Esophagus (tissue), 2 donors: ENCODE results near the gene GSAP. TPM values are rescaled to one million over a fixed set of nuclear protein-coding genes. Genes with fewer than 3 reads are reported as not detected.
"Not testable (repeated sequence)": the region's sequence is repeated elsewhere in the genome, so short reads cannot be mapped to it uniquely, and the experiment has no call there.

ENCODE experiments used
- H3K27ac ChIP-seq, 2 donors: one replicate each; pipeline ENCODE4 v1.5.1; 2013; ENCODE audit warnings: low read depth in 2 of 2, mild to moderate bottlenecking in 2 of 2, inconsistent platforms in 1 of 2, low read length in 1 of 2, moderate library complexity in 1 of 2
- H3K27me3 ChIP-seq, 2 donors: one replicate each; pipeline ENCODE4 v1.6.1; 2013; ENCODE audit warnings: low read length in 2 of 2, control low read depth in 1 of 2, mild to moderate bottlenecking in 1 of 2; ENCODE audit not compliant: insufficient read depth in 2 of 2, control insufficient read depth in 1 of 2
- H3K36me3 ChIP-seq, 2 donors: one replicate each; pipeline ENCODE4 v1.6.1; 2013; ENCODE audit warnings: low read length in 1 of 2; ENCODE audit not compliant: control insufficient read depth in 2 of 2, insufficient read depth in 2 of 2
- H3K4me1 ChIP-seq, 2 donors: one replicate each; pipeline ENCODE4 v1.6.1; 2013; ENCODE audit warnings: low read length in 1 of 2; ENCODE audit not compliant: control insufficient read depth in 2 of 2, insufficient read depth in 2 of 2
- H3K4me3 ChIP-seq, 2 donors: one replicate each; pipeline ENCODE4 v1.5.1; 2013; ENCODE audit warnings: low read length in 2 of 2, mild to moderate bottlenecking in 2 of 2, low read depth in 1 of 2, moderate library complexity in 1 of 2
- H3K9me3 ChIP-seq, 2 donors: one replicate each; pipeline ENCODE4 v1.6.1; 2013; ENCODE audit warnings: mild to moderate bottlenecking in 2 of 2, low read depth in 1 of 2, low read length in 1 of 2, moderate library complexity in 1 of 2; ENCODE audit not compliant: control insufficient read depth in 2 of 2, insufficient read depth in 1 of 2
- WGBS, 2 donors: extraction: QIAGEN DNeasy Blood & Tissue Kit; methylation state at CpG; one replicate each; pipeline ENCODE4 v1.1.7; 2013; 5-methylcytosine and 5-hydroxymethylcytosine counted together
- polyA plus RNA-seq, 2 donors: library from polyadenylated mRNA; stranded (reverse); fragments of 200-250 nt; gene quantifications; one replicate each; pipeline ENCODE4 v1.2.3, GENCODE V29; 2013
- donor health status: healthy with polysubstance abuse.
- donor health status: Bipolar disorder and iron deficiency.

Gene GSAP
- polyA plus RNA-seq, 2 donors, result 4.4 to 13.8 TPM

DNA sequence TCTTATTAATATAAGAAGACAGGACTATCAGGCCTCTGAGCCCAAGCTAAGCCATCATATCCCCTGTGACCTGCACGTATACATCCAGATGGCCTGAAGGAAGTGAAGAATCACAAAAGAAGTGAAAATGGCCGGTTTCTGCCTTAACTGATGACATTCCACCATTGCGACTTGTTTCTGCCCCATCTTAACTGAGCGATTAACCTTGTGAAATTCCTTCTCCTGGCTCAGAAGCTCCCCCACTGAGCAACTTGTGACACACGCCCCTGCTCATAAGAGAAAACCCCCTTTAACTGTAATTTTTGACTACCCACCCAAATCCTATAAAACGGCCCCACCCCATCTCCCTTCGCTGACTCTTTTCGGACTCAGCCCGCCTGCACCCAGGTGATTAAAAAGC is 70.7 kb downstream of the GSAP start:
- WGBS, 2 donors, result 94 to 96% methylated on average over 9 of the region's 9 CpGs
- H3K4me3 ChIP-seq, H3K27ac ChIP-seq, H3K9me3 ChIP-seq, H3K4me1 ChIP-seq, H3K36me3 ChIP-seq, H3K27me3 ChIP-seq: not testable (repeated sequence)

DNA sequence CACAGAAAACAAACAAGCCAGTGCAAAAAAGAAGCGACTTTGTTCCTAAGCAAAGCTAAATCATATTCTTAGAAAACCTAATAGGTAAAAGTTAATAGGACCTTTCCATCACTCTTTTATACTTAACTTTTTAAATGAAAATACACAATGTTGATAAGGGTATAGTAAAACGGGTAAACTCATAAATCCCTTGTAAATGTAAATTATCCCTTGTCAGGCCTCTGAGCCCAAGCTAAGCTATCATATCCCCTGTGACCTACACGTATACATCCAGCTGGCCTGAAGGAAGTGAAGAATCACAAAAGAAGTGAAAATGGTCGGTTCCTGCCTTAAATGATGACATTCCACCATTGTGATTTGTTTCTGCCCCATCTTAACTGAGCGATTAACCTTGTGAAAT is 76.4 kb downstream of the GSAP start:
- Histone ChIP-seq H3K27ac (no peak overlapping the region), H3K9me3 (no peaks in the 10 kb centered on the region), H3K4me3 (no peak overlapping the region), H3K27me3 (no peaks in the 10 kb centered on the region), H3K36me3 (peaks cover 0 to 3% of the 10 kb centered on the region in 2 donors), H3K4me1 (peaks cover 0 to 6% of the 10 kb centered on the region in 2 donors)
- WGBS, 2 donors, result 81 to 83% methylated on average over 5 of the region's 5 CpGs

DNA sequence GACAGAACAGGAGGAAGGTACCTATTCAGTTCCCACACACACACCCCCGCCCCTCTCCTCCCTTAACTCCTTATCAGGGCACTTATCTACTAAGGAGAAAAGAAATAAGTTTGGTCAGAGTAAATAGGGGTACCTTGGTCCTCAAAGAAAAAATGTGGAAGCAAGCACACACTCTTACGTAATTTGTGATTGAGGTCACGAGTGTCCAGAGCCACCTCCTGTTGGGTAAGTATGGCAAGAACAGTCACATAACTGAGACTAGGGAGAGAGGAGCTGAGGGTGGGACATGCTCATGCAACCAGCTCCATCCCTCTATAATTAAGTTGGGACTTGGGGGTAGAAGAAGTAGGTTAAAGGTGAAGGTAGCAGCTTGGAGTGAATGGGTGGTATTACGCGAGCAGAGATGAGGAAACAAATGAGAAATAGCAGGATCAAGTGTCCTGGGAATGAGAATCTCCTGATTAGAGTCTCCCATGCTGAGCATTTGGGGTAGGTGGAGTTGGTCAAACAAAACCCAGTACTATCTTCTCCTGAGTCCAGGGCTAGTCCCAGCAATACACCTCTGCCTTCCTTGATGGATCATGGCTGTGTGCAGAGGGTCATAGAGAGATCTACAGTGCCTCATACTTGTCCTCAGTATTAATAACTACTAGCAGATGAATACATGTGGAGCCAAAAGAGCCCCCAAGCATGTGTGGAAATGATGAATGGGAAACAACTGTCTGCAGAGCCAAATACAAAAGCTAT is 77.1 kb downstream of the GSAP start:
- no peaks in the 10 kb centered on the region for H3K9me3 ChIP-seq
- no peak overlapping the region for H3K27ac ChIP-seq
- WGBS, 2 donors, result 81 to 85% methylated on average over 5 of the region's 5 CpGs
- no peak overlapping the region for H3K4me3 ChIP-seq
- H3K36me3 ChIP-seq, result peaks cover 0 to 3% of the 10 kb centered on the region in 2 donors
- H3K27me3 ChIP-seq, result no peaks in the 10 kb centered on the region
- peaks cover 0 to 6% of the 10 kb centered on the region in 2 donors for H3K4me1 ChIP-seq

DNA sequence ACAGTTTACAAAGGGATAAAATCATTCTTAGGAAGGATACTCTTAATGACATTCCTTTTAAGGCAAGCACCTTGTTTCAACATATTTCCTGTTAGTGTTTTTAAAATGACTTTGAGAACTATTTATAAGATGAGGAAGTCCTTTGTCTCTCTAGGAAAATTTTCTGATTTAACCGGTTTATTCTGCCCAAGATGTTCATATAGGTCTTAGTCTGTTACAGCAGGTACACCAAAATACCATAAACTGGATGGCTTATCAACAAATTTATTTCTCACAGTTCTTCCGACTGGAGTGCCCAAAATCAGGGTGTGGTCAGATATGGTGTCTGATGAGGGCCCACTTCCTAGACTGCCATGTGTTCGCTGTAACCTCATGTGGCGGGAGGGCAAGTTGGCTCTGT is 77.9 kb downstream of the GSAP start:
- 74 to 82% methylated on average over 4 of the region's 4 CpGs for WGBS, 2 donors
- no peak overlapping the region for H3K27ac ChIP-seq

DNA sequence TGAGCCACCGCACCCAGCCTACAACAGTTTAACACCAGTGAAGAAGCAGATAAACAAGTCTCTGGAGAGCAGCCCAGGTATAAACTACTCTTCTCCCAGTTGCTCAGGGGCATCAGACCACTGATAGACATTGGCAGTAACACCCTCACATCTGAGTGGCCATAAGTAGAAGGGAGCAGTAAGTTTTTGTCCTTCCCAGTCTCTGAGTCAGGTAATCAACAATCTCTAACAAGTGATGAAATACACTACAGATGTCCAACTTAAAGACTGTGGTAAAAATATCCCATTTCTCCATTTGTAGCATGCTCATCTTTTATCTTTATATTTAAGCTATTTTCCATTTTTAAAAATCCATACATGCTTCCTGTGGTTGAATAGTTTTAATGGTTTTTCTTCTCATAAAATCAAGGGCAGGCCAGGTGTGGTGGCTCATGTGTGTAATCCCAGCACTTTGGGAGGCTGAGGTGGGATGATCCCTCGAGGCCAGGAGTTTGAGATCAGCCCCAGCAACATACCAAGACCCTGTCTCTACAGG is 78.6 kb downstream of the GSAP start:
- no peak overlapping the region for H3K4me3 ChIP-seq
- 92 to 96% methylated on average over 2 of the region's 2 CpGs for WGBS, 2 donors
- H3K36me3 ChIP-seq, result peaks cover 0 to 3% of the 10 kb centered on the region in 2 donors
- peaks cover 0 to 6% of the 10 kb centered on the region in 2 donors for H3K4me1 ChIP-seq
- H3K27ac ChIP-seq, result no peak overlapping the region
- H3K9me3 ChIP-seq, result no peaks in the 10 kb centered on the region
- H3K27me3 ChIP-seq, result no peaks in the 10 kb centered on the region

More for the DNA sequence above, 77.9 kb downstream of the GSAP start:
- no peaks in the 10 kb centered on the region for H3K9me3 ChIP-seq
- peaks cover 0 to 3% of the 10 kb centered on the region in 2 donors for H3K36me3 ChIP-seq
- no peaks in the 10 kb centered on the region for H3K27me3 ChIP-seq
- H3K4me3 ChIP-seq, result no peak overlapping the region
- peaks cover 0 to 6% of the 10 kb centered on the region in 2 donors for H3K4me1 ChIP-seq

DNA sequence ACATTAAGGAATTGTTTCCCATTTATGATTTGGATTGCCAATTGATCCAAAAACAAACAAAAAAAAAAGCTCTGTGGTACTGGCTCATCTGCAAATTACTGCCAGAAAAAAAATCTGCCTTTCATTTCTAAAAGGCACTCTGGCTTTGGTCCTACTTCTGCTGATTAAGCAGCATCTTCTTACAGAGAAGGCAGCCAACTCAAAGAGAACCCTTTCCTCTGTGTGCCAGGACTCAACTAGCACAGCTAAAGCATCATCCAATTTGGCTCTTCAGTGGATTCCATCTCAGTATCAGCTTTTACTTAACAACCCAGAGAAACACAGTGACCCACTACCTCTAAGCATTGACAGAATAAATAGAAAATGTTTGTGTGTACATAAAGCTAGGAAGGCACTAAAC is 80.6 kb downstream of the GSAP start:
- H3K27me3 ChIP-seq, result no peaks in the 10 kb centered on the region
- H3K36me3 ChIP-seq, result peaks cover 0 to 3% of the 10 kb centered on the region in 2 donors
- peaks cover 0 to 6% of the 10 kb centered on the region in 2 donors for H3K4me1 ChIP-seq
- peak overlapping the region in 1 of 2 donors; percentile 13 for H3K27ac ChIP-seq
- no peaks in the 10 kb centered on the region for H3K9me3 ChIP-seq
- no peak overlapping the region for H3K4me3 ChIP-seq

DNA sequence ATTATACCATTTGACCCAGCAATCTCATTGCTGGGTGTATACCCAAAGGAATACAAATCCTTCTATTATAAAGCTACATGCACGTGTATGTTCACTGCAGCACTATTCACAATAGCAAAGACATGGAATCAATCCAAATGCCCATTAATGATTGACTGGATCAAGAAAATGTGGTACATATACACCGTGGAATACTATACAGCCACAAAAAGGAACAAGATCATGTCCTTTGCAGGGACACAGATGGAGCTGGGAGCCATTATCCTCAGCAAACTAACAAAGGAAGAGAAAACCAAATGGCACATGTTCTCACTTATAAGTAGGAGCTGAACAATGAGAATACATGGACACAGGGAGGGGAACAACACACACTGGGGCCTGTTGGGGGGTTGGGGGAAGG is 82.1 kb downstream of the GSAP start:
- H3K27ac ChIP-seq, H3K36me3 ChIP-seq, H3K9me3 ChIP-seq, H3K4me1 ChIP-seq, H3K4me3 ChIP-seq, H3K27me3 ChIP-seq: not testable (repeated sequence)
- WGBS, 2 donors, result 90 to 93% methylated on average over 2 of the region's 2 CpGs

DNA sequence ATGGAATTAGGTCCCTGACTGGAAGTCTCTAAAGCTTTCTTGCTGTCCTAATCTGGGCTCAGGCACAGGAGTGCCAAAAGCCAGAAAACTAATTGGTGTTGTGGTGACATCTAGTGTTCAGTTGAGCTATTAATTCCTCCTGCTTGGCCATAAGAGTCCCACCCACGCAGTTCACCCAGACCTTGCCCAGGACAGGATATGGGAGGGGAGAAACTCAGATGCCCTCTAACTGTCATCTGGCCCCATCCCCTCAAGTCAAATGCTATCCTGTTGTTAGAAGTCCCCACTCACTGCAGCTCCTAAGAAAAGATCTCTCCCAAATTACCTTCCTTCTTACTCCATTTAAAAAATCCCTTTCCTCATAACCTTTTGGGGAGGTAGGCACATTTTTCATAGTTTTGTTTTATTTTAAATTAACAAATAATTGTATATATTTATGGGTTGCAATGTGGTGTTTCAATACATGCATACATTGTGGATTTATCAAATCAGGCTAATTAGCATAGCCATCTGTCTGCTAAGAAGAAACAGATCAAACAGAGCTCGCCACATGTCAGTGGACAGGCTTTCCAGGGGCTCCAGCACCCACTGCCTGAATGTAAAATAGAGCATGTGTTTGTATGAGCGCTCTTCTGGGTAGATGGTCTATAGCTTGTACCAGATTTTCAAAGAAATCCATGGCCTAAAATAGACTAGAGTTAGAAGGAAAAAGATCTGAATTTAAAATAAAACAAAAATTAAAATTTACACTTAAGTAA is 84.0 kb downstream of the GSAP start:
- WGBS, 2 donors, result 62 to 66% methylated on average over 3 of the region's 3 CpGs
- Histone ChIP-seq H3K4me3 (no peak overlapping the region), H3K27ac (no peak overlapping the region), H3K36me3 (no peaks in the 10 kb centered on the region), H3K27me3 (no peaks in the 10 kb centered on the region), H3K9me3 (no peaks in the 10 kb centered on the region), H3K4me1 (peaks cover 0 to 7% of the 10 kb centered on the region in 2 donors)

DNA sequence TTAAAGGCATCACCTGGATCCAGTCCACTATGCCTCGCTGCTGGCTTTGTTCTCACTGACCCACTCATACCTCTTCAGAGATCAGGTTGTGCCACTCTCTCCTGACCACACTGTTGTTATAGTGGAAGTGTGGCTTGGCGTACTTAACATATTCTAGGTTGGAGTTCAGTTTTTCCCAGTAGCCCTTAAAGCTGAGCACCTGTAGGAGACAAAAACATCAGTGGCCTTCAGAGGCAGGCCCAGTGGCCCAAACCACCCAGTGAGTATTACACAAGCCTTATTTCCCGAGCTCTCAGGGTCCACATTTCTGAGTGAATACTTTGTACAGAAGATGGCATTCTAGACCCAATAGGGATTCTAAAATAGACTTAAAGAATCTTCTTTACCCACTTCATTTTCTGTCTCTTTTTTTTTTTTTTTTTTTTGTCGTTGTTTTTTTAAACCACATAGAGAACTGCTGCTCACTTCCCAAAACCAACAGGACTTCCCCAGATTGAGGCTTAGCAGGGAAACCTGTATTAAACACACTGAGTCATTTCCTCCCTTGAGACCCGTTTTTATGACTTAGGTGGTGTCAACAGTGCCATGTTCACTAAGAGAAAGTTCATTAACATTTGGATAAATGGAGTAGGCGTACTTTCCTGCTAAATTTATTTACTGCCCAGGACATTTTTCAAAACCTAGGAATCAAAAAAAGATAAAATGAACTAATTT is 85.8 kb downstream of the GSAP start:
- WGBS, 2 donors, result 65 to 67% methylated on average over 6 of the region's 6 CpGs
- Histone ChIP-seq H3K9me3 (no peaks in the 10 kb centered on the region), H3K27ac (peak overlapping the region in 1 of 2 donors; percentile 38), H3K4me3 (no peak overlapping the region), H3K4me1 (peaks cover 0 to 8% of the 10 kb centered on the region in 2 donors), H3K27me3 (no peaks in the 10 kb centered on the region), H3K36me3 (no peaks in the 10 kb centered on the region)
